Mesenchymal stem cell (in vitro differentiated cells and primary cell): ENCODE measurements around the gene CMTM4.
"Not testable (repeated sequence)": the region's sequence is repeated elsewhere in the genome, so short reads cannot be mapped to it uniquely, and the experiment has no call there.

Source experiments
- DNase-seq: peaks from one replicate; pipeline ENCODE4 v3.0.0-alpha.2; 2013
- H2AFZ ChIP-seq: one replicate; pipeline ENCODE4 v1.6.1; 2013; ENCODE audit warnings: low read depth, mild to moderate bottlenecking, control low read depth, inconsistent platforms, low read length, moderate library complexity
- H2AK5ac ChIP-seq: 2 replicates; pipeline ENCODE4 v1.6.1; 2013; ENCODE audit warnings: low read length, moderate library complexity, mild to moderate bottlenecking, inconsistent platforms; ENCODE audit not compliant: severe bottlenecking
- H2BK120ac ChIP-seq: one replicate; pipeline ENCODE4 v1.6.1; 2013; ENCODE audit warnings: low read depth, mild to moderate bottlenecking, inconsistent platforms, low read length, moderate library complexity
- H2BK12ac ChIP-seq, 2 experiments: one replicate each; pipeline ENCODE4 v1.6.1; 2013; ENCODE audit warnings: inconsistent platforms in 2 of 2, low read length in 2 of 2, mild to moderate bottlenecking in 2 of 2, moderate library complexity in 2 of 2, control low read depth in 1 of 2
- H2BK15ac ChIP-seq: one replicate; pipeline ENCODE4 v1.6.1; 2013; ENCODE audit warnings: mild to moderate bottlenecking, low read depth, inconsistent platforms; ENCODE audit not compliant: poor library complexity, severe bottlenecking
- H2BK5ac ChIP-seq: 2 replicates; pipeline ENCODE4 v1.6.1; 2013; ENCODE audit warnings: low read depth, mild to moderate bottlenecking, low read length, control low read depth, inconsistent platforms; ENCODE audit not compliant: poor library complexity, severe bottlenecking
- H3K14ac ChIP-seq, 2 experiments: one replicate each; pipeline ENCODE4 v1.6.1; 2013; ENCODE audit warnings: inconsistent platforms in 2 of 2, low read length in 2 of 2, control low read depth in 1 of 2, mild to moderate bottlenecking in 1 of 2, moderate library complexity in 1 of 2
- H3K18ac ChIP-seq, 2 experiments: one replicate each; pipeline ENCODE4 v1.6.1; 2013; ENCODE audit warnings: inconsistent platforms in 2 of 2, low read length in 2 of 2, control low read depth in 1 of 2, low read depth in 1 of 2, mild to moderate bottlenecking in 1 of 2
- H3K23ac ChIP-seq, 2 experiments: one replicate each; pipeline ENCODE4 v1.6.1; 2013; ENCODE audit warnings: inconsistent platforms in 2 of 2, low read length in 2 of 2, mild to moderate bottlenecking in 2 of 2, moderate library complexity in 2 of 2, control low read depth in 1 of 2
- H3K27ac ChIP-seq: 2 replicates; pipeline ENCODE4 v1.5.1; 2013; ENCODE audit warnings: mild to moderate bottlenecking, moderate library complexity, low read length, control low read depth, inconsistent platforms; ENCODE audit not compliant: poor library complexity, severe bottlenecking
- H3K27me3 ChIP-seq, 2 experiments: 2 replicates each; pipeline versions ENCODE4 v1.6.1 to v1.7.0; 2013; ENCODE audit warnings: low read length in 2 of 2, mild to moderate bottlenecking in 2 of 2, moderate library complexity in 2 of 2, control low read depth in 1 of 2, inconsistent platforms in 1 of 2; ENCODE audit not compliant: control insufficient read depth in 1 of 2, insufficient read depth in 1 of 2
- H3K36me3 ChIP-seq, 2 experiments: 2 replicates each; pipeline versions ENCODE4 v1.6.1 to v1.7.0; 2013; ENCODE audit warnings: low read length in 2 of 2, control low read depth in 1 of 2, inconsistent platforms in 1 of 2, low read depth in 1 of 2, mild to moderate bottlenecking in 1 of 2; ENCODE audit not compliant: insufficient read depth in 2 of 2, control insufficient read depth in 1 of 2
- H3K4ac ChIP-seq, 2 experiments: one replicate each; pipeline ENCODE4 v1.6.1; 2013; ENCODE audit warnings: inconsistent platforms in 2 of 2, low read length in 2 of 2, mild to moderate bottlenecking in 2 of 2, moderate library complexity in 2 of 2, control low read depth in 1 of 2, low read depth in 1 of 2
- H3K4me1 ChIP-seq: 2 replicates; pipeline ENCODE4 v1.6.1; 2013; ENCODE audit warnings: low read depth, low read length, control low read depth; ENCODE audit not compliant: control insufficient read depth, insufficient read depth
- H3K4me2 ChIP-seq: 2 replicates; pipeline ENCODE4 v1.6.1; 2013; ENCODE audit warnings: low read length, mild to moderate bottlenecking, inconsistent platforms; ENCODE audit not compliant: poor library complexity, severe bottlenecking
- H3K4me3 ChIP-seq, 2 experiments: 2 replicates each; pipeline versions ENCODE4 v1.5.1 to v1.7.0; 2013; ENCODE audit warnings: low read length in 2 of 2, mild to moderate bottlenecking in 2 of 2, control low read depth in 1 of 2, low read depth in 1 of 2; ENCODE audit not compliant: insufficient read depth in 1 of 2
- H3K79me1 ChIP-seq: replicated peaks from 2 replicates; pipeline ENCODE4 v1.6.1; 2013; ENCODE audit warnings: mild to moderate bottlenecking, control low read depth, low read length, inconsistent platforms; ENCODE audit not compliant: poor library complexity, severe bottlenecking
- H3K9ac ChIP-seq: 2 replicates; pipeline ENCODE4 v1.7.0; 2013; ENCODE audit warnings: mild to moderate bottlenecking, low read length, moderate library complexity
- H3K9me3 ChIP-seq: 2 replicates; pipeline ENCODE4 v1.7.0; 2013; ENCODE audit warnings: mild to moderate bottlenecking, low read length; ENCODE audit not compliant: control insufficient read depth
- H4K8ac ChIP-seq: one replicate; pipeline ENCODE4 v1.6.1; 2013; ENCODE audit warnings: inconsistent platforms, mild to moderate bottlenecking, low read length, moderate library complexity
- H4K91ac ChIP-seq: one replicate; pipeline ENCODE4 v1.6.1; 2013; ENCODE audit warnings: mild to moderate bottlenecking, low read length, inconsistent platforms
- WGBS: methylation state at CpG from one replicate; pipeline ENCODE4 v1.1.7; 2013; ENCODE audit warnings: mixed read lengths; 5-methylcytosine and 5-hydroxymethylcytosine counted together

The CMTM4 gene

GRCh38 chr16:66631558-66631957 is 65.0 kb downstream of the CMTM4 start:
- no CpG with 5 or more reads among the region's 4 CpGs for WGBS
- H2BK120ac ChIP-seq, DNase-seq, H3K4me3 ChIP-seq, H3K27ac ChIP-seq, H3K27me3 ChIP-seq, H3K4ac ChIP-seq, H3K9ac ChIP-seq, H4K8ac ChIP-seq, H3K14ac ChIP-seq, H2AK5ac ChIP-seq, H3K23ac ChIP-seq, H2BK12ac ChIP-seq, H2BK15ac ChIP-seq, H3K4me1 ChIP-seq, H2AFZ ChIP-seq, H3K9me3 ChIP-seq, H4K91ac ChIP-seq, H3K4me2 ChIP-seq, H2BK5ac ChIP-seq, H3K18ac ChIP-seq: not testable (repeated sequence)
- peaks cover 10% of the 10 kb centered on the region for H3K79me1 ChIP-seq
- peaks cover 4 to 22% of the 10 kb centered on the region in 2 experiments for H3K36me3 ChIP-seq

- H3K4me3 ChIP-seq, H3K4me1 ChIP-seq, DNase-seq, H2AK5ac ChIP-seq, H3K9me3 ChIP-seq, H2BK12ac ChIP-seq, H4K8ac ChIP-seq, H4K91ac ChIP-seq, H3K18ac ChIP-seq, H3K4me2 ChIP-seq, H2AFZ ChIP-seq, H3K23ac ChIP-seq, H3K9ac ChIP-seq, H3K79me1 ChIP-seq, H3K4ac ChIP-seq, H2BK120ac ChIP-seq, H3K14ac ChIP-seq, H2BK5ac ChIP-seq, H3K27me3 ChIP-seq, H3K27ac ChIP-seq, H2BK15ac ChIP-seq: not testable (repeated sequence)
- WGBS: 97% methylated on average over 4 of the region's 49 CpGs
- H3K36me3 ChIP-seq: peaks cover 3 to 19% of the 10 kb centered on the region in 2 experiments
Observed at GRCh38 chr16:66630561-66631260, 65.8 kb downstream of the CMTM4 start.

- no peak overlapping the region for H2BK12ac ChIP-seq
- no peak overlapping the region for H3K4ac ChIP-seq
- no peaks in the 10 kb centered on the region for H3K9me3 ChIP-seq
- no peak overlapping the region for H2BK5ac ChIP-seq
- no peak overlapping the region for H4K8ac ChIP-seq
- H3K4me2 ChIP-seq: no peak overlapping the region
- peaks cover 8% of the 10 kb centered on the region for H3K79me1 ChIP-seq
- H2BK15ac ChIP-seq: no peak overlapping the region
- no peak overlapping the region for H3K4me3 ChIP-seq
- H4K91ac ChIP-seq: no peak overlapping the region
- H3K36me3 ChIP-seq: peaks cover 0 to 16% of the 10 kb centered on the region in 2 experiments
- H3K27me3 ChIP-seq: no peaks in the 10 kb centered on the region
- no peak overlapping the region for H3K18ac ChIP-seq
- 82% methylated on average over 3 of the region's 5 CpGs for WGBS
- H3K27ac ChIP-seq: no peak overlapping the region
- no peak overlapping the region for H2AK5ac ChIP-seq
- H3K14ac ChIP-seq: no peak overlapping the region
- DNase-seq: no peak
- no peak overlapping the region for H2BK120ac ChIP-seq
- no peak overlapping the region for H3K23ac ChIP-seq
- H2AFZ ChIP-seq: no peak overlapping the region
- no peak overlapping the region for H3K9ac ChIP-seq
- H3K4me1 ChIP-seq: no peaks in the 10 kb centered on the region
Observed at GRCh38 chr16:66629856-66630255, 66.7 kb downstream of the CMTM4 start.

GRCh38 chr16:66627611-66628378 is 68.7 kb downstream of the CMTM4 start:
- H3K18ac ChIP-seq, H3K4me3 ChIP-seq, H3K9me3 ChIP-seq, H3K27ac ChIP-seq, H2BK5ac ChIP-seq, H3K14ac ChIP-seq, H4K91ac ChIP-seq, H3K4me1 ChIP-seq, H4K8ac ChIP-seq, H2BK15ac ChIP-seq, H2AFZ ChIP-seq, H3K79me1 ChIP-seq, H2BK12ac ChIP-seq, H3K4ac ChIP-seq, H3K9ac ChIP-seq, H3K4me2 ChIP-seq, H3K27me3 ChIP-seq, H3K23ac ChIP-seq, DNase-seq, H2AK5ac ChIP-seq, H2BK120ac ChIP-seq: not testable (repeated sequence)
- 93% methylated on average over 17 of the region's 17 CpGs for WGBS
- peaks cover 0 to 13% of the 10 kb centered on the region in 2 experiments for H3K36me3 ChIP-seq
